ENCODE data around the gene OR13F1. TPM values are rescaled to one million over a fixed set of nuclear protein-coding genes. Genes with fewer than 3 reads are reported as not detected.

The OR13F1 gene
- total and polyA plus RNA-seq, 4 donors: not detected

- no peaks in the 10 kb centered on the region for H3K27me3 ChIP-seq (ENCODE audit: control insufficient read depth in 4 of 4, insufficient read depth in 4 of 4, low read length in 3 of 4)
- no peaks in the 10 kb centered on the region for H3K4me1 ChIP-seq (ENCODE audit: control insufficient read depth in 4 of 4, insufficient read depth in 4 of 4, low read length in 3 of 4)
- no peak for TF ChIP-seq TAF1 (conservative IDR thresholded peaks at IDR 0.05)
- no peak for TF ChIP-seq HNF4A (conservative IDR thresholded peaks at IDR 0.05)
- no peak for TF ChIP-seq FOXA1 (IDR thresholded peaks at IDR 0.05)
- WGBS: 41% methylated on average over 1 of the region's 1 CpG
- H3K9me3 ChIP-seq (ENCODE audit: control insufficient read depth in 4 of 4, low read length in 3 of 4): no peaks in the 10 kb centered on the region
- no peak overlapping the region for H3K27ac ChIP-seq (ENCODE audit: low read depth in 1 of 2, low read length in 2 of 2)
- no peaks in the 10 kb centered on the region for H3K36me3 ChIP-seq (ENCODE audit: control insufficient read depth in 4 of 4, insufficient read depth in 3 of 4, low read depth in 1 of 4, low read length in 3 of 4)
- DNase-seq (ENCODE audit: low spot score): no peak
- no peak overlapping the region for H3K4me3 ChIP-seq (ENCODE audit: low read depth in 1 of 3, low read length in 3 of 3)
- no peak overlapping the region for H3K9ac ChIP-seq (ENCODE audit: low read depth in 1 of 2, low read length in 2 of 2)
Measured at GRCh38 chr9:104553261-104553660, 49.2 kb downstream of the OR13F1 start.

Other genes starting within 250 kb of the OR13F1 start
- gene OR13C4, start 22.9 kb downstream of the OR13F1 start, total RNA-seq: under 1 TPM; 0.14 to 0.17 TPM
- gene OR13C4, start 22.9 kb downstream of the OR13F1 start, polyA plus RNA-seq: not detected
- gene OR13C3, start 32.6 kb downstream of the OR13F1 start, total RNA-seq: under 1 TPM in 1 of 2 donors, not detected in 1; 0.17 TPM
- not detected for gene OR13C3, start 32.6 kb downstream of the OR13F1 start, polyA plus RNA-seq
- gene OR13C8, start 64.9 kb downstream of the OR13F1 start, total RNA-seq: not detected
- gene OR13C8, start 64.9 kb downstream of the OR13F1 start, polyA plus RNA-seq: not detected
- not detected for gene OR13C5, start 95.2 kb downstream of the OR13F1 start, total RNA-seq
- not detected for gene OR13C5, start 95.2 kb downstream of the OR13F1 start, polyA plus RNA-seq
- gene OR13C2, start 101.4 kb downstream of the OR13F1 start, total RNA-seq: not detected
- gene OR13C2, start 101.4 kb downstream of the OR13F1 start, polyA plus RNA-seq: not detected
- gene OR13C9, start 113.9 kb downstream of the OR13F1 start, total RNA-seq: under 1 TPM in 1 of 2 donors, not detected in 1; 0.25 TPM
- gene OR13C9, start 113.9 kb downstream of the OR13F1 start, polyA plus RNA-seq: not detected
- gene OR13D1, start 190.3 kb downstream of the OR13F1 start, total RNA-seq: not detected
- gene OR13D1, start 190.3 kb downstream of the OR13F1 start, polyA plus RNA-seq: not detected
- 10 to 100 TPM; 18.7 to 41.2 TPM for gene NIPSNAP3A, start 243.4 kb downstream of the OR13F1 start, total RNA-seq
- gene NIPSNAP3A, start 243.4 kb downstream of the OR13F1 start, polyA plus RNA-seq: 10 to 100 TPM; 28.0 to 36.2 TPM

All from liver (tissue), 9 donors.